HCEC 1CT (cell line): Measurements from ENCODE around the gene MVK.

Source experiments
- DNase-seq: peaks from one replicate; pipeline ENCODE4 v3.0.0-alpha.2; 2017

Gene MVK

DNA sequence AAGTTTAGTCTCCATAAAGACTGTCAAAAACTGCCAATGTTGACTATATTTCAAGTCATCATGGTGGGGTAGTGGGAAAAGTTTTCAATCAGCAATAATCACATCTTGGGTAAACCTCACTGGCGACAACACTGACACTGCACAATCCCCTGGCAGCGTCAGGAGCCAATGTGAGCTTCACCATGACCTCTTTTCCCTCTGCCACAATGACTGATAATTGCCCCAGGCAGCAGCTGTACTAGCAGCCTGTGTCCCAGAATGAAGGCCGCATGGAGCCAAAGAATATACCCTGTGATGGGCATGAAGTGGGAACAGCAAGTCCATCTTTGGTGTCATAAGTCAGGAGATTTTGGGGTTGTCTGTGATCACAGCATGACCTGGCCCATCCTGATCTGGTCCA lies 5.6 kb upstream of the MVK start:
- no peak for DNase-seq

GRCh38 chr12:109568486-109568885 lies 5.1 kb upstream of the MVK start:
- no peak for DNase-seq

DNA sequence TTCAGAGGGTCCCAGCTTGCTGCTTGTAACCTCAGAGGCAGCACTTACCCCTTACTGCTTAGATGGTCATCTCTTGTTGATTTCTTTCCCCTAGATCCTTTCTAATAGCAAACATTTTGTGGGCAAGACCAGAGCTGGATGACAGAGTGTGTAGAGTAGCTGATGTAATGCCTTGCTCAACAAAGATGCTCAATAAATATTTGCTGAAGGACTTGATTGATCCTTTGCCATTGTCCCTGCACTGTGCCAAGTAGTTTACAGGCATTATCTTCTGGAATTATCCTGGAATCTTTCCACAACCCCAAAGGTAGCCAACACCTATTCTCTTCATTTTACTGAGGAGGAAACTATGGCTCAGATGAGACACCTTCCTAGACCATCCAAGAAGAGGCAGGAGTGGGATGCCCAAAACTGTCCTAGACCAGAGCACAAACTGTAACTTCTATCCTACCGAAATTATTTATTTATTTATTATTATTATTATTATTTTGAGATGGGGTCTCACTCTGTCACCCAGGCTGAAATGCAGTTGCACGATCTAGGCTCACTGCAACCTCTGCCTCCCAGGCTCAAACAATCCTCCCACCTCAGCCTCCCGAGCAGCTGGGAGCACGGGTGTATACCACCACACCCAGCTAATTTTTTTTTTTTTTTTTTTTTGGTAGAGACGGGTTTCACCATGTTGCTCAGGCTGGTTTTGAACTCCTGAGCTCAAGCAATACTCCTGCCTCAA lies 1.7 kb upstream of the MVK start:
- DNase-seq = no peak

- DNase-seq = no peak
These were observed 1.1 kb upstream of the MVK start for GRCh38 chr12:109572506-109572845.

- no peak for DNase-seq
These were observed 285 bp downstream of the MVK start for GRCh38 chr12:109573914-109574244.

- DNase-seq = no peak
These were observed 2.1 kb downstream of the MVK start for GRCh38 chr12:109575683-109576082.

- no peak for DNase-seq
These were observed 3.7 kb downstream of the MVK start for GRCh38 chr12:109577311-109577710.

GRCh38 chr12:109578330-109578927 lies 4.8 kb downstream of the MVK start:
- no peak for DNase-seq

DNA sequence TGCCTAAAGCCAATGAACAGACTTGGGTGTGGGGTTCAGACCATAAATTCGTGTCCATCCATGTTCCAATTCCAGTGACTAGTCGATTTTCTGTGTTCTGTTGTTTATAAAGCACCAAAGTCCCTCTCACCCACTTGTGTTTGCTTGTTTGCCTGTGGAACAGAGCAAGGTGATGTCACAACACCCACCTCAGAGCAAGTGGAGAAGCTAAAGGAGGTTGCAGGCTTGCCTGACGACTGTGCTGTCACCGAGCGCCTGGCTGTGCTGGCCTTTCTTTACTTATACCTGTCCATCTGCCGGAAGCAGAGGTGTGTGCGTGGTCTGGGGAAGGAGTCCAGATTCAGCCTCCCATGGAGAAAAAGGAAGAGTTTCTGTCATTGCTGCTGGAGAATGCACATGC lies 6.0 kb downstream of the MVK start:
- DNase-seq = no peak

- DNase-seq = no peak
These were observed 6.7 kb downstream of the MVK start for GRCh38 chr12:109580272-109580671.

- no peak for DNase-seq
These were observed 7.2 kb downstream of the MVK start for GRCh38 chr12:109580684-109581333.

DNA sequence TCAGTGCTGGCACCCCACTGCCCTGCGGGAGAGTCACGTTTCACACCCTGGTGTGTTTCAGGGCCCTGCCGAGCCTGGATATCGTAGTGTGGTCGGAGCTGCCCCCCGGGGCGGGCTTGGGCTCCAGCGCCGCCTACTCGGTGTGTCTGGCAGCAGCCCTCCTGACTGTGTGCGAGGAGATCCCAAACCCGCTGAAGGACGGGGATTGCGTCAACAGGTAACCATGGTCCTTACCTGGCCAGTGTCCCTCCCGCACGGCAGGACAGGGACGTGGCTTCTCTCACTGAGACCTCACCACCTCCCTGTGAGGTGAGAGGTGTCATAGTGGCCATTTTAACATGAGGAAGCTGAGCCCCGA lies 7.7 kb downstream of the MVK start:
- DNase-seq = no peak

- no peak for DNase-seq
These were observed 8.3 kb downstream of the MVK start for GRCh38 chr12:109581856-109582255.

- no peak for DNase-seq
These were observed 9.0 kb downstream of the MVK start for GRCh38 chr12:109582636-109583035.

DNA sequence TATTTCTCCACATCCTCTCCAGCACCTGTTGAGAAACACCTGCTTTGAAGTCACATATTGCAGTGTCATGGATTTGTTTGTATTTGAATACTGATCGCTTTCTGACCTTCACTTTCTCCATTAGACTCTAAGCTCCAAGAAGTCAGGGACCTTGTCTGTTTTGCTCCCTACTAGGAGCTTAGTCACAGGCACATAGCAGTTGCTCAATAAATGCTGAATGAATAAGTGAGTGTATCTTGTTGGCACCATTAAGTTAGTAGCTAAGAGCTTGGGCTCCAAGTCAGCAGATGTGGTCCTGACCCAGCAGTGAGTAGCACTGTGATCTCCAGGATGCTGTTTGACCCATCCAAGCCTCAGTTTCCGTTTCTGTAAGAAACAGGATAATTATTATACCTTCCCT lies 10.1 kb downstream of the MVK start:
- DNase-seq = no peak

- DNase-seq = no peak
These were observed 13.0 kb downstream of the MVK start for GRCh38 chr12:109586385-109587296.

GRCh38 chr12:109587921-109588320 lies 14.3 kb downstream of the MVK start:
- no peak for DNase-seq

DNA sequence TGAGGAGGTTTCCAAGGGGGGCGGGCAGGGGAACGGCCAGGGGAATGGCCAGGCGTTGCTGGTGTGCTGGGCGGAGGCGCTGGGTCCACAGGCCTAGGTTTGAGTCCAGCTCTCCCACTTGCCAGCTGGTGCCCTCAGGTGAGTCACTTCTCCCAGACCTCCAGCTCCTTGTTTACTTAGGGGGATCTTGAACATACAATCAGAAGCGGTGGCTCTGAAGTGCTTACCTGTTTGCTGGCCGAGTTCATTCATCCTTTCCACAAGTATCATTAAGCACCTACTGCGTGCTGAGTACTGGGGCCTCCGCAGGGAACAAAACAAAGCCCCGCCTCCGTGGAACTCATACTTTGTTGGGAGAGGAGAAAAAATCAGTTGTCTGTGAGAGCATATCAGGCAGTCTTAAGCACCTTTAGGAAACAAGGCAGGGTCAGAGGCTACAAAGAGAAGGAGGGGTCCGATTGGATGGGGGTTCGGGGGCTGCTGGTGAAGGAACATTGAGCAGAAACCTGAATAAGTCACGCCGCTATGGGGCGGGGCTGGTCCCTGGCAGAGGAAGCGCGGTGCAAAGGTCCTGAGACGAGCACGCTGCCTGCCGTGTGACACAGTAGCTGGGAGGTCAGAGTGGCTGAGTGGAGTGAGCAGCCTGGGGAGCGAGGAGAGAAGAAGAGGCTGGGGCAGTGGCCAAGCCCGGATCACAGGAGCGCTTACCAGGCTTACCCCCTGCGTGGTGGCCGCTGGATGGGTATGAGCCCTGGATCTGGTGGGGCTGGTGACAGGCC lies 15.1 kb downstream of the MVK start:
- DNase-seq = no peak

DNA sequence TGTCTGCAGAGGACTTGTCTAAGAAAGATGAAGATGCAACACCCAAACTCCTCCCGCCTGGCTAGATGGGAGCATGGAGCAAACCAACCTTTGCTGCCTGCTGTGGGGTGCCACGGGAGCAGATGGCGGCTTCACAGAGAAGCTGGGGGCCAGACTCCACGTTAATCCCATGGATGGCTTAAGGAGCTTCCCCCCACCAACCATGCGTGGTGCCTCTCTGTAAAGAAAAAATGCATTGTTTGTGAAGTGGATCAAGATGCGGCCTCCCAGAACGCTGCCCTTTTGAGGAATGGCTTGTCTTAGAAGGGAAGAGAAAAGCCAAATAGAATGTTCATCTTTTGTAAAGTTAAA lies 15.6 kb downstream of the MVK start:
- no peak for DNase-seq

DNA sequence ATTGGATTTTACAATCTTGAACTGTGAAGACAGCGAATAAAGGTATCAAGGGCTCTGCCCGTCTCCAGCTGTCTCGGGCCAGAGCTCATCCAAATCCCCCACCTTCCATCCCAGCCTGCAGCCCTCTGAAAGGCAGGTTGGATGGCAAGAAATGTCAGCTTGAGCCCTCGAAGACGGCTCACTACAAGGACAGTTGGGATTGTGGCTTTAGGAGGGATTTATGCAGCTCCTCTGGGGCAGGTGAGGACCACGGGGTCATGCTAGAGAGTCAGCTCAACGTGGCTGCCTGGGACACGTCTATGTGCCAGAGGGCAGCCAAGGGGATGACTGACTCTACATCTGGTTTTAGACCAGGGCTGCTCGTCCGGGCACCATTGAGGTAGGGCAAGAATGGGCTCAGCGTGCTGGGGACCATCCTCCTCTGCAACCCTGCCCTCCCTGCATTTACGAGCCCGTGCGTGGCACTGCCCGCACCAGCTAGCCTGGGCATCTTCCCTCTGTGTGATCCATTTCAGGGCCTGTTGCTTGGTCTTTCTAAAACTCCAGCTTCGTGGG lies 16.2 kb downstream of the MVK start:
- no peak for DNase-seq

DNA sequence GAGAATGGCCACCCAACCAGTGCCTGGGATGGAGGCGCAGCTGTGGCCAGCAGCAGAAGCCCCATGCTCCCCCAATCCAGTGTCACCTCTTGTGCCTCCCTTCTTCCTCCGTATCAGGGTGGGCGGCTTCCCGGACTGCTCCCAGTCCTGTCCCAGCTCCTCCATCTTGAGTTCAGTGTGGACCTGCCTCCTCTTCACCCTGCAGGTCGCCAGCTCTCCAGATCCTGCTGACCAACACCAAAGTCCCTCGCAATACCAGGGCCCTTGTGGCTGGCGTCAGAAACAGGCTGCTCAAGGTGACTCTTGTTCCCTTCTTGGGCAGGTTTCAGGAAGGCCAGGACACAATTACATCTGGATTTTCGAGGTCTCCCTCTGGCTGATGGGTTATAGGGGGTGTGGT lies 17.0 kb downstream of the MVK start:
- no peak for DNase-seq

- no peak for DNase-seq
These were observed 17.4 kb downstream of the MVK start for GRCh38 chr12:109591041-109591440.
